ENCODE results near the gene PTPRB.
A peak's percentile ranks its signal among the peaks of the same experiment; 100 is the strongest.

Gene PTPRB

GRCh38 chr12:70637303-70638085 is at the start of gene PTPRB:
Gene PTPRB (minus strand): TSS chr12:70637429. CDS start chr12:70637395, 34 bp downstream.
- DNase-seq = no peak

GRCh38 chr12:70686907-70687306 is 49.7 kb upstream of the PTPRB start:
- no peak for DNase-seq

GRCh38 chr12:70686299-70686698 is 49.1 kb upstream of the PTPRB start:
- no peak for DNase-seq

- no peak for DNase-seq
These were observed 46.7 kb upstream of the PTPRB start for GRCh38 chr12:70683976-70684375.

DNA sequence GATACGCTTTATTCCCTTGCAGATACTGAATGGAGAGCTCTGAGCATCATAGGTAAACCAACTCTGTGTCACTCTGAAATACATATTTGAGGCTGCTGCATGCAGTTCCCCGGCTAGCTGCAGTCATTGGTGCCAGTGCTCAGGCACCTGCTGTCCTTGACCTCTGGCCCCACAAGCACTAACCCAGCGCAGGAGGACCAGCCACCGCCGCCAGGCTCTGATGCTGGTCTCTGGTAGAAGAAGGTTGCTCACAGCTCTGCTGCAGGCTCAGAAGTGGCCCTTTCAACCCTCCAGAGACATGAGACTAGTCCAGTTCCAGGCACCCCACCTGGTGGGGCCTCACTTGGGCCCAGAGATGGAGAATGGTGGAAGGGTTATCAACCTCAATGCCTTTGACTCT is 34.5 kb upstream of the PTPRB start:
- DNase-seq = no peak

DNA sequence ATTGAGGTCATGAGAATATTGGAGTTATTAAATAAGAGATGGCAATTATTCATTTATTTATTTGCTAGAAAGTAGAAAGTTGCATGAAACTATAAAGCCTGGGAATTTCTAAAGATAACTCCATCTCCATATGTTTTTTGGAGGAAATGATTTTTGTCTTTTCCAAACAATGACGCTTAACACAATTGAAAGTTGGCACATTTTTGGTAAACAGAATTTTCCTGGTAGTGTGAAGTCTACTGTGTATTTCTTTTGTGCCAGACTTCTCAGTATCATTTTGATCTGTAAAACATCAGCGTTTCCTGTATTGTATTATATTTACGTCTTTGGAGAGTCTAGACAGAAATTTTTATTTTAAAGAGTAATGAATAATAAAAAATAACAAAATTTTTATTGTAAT is 33.7 kb upstream of the PTPRB start:
- DNase-seq = no peak

- DNase-seq = no peak
These were observed 30.0 kb upstream of the PTPRB start for GRCh38 chr12:70667253-70667652.

DNA sequence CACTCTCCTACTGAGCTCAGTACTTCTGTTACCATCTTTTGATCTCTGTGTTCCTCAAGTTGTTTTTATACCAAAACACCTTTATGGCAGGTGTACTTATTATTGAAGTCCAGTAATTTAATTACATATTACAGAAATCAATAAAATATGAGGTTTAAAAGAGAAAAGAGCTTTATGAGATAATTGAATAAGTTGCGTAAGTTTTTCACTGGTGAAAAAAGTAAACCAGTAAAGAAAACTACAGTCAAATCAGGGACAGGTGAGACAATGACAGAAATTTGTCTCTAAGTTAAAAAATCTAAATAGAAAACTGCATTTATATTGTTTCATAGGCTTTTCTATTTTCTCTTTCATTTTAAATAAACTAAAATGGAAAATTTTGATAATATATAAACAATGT is 29.1 kb upstream of the PTPRB start:
- DNase-seq = no peak

DNA sequence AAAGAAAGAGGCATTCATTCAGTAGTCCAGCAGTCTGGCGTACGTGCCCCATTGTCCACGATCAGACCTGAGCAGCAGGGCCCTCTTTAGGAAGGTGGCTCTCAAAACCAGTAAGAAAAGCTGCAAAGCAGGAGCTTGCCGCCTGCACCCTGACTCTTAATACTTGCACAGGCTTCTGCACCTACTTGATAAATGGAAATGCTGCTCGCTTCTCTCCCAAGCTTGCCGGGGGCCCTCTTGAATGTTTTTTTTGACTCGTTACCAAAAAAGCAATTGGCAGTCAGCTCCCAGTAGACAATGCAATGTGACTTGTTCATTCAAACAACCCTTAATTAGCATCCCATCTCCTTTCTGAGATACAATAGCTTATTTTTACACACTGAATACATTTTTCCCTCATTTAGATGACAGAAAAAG is 27.2 kb upstream of the PTPRB start:
- peak in 39 of 56 donors; percentile 4 to 69 (median 24) for DNase-seq

DNA sequence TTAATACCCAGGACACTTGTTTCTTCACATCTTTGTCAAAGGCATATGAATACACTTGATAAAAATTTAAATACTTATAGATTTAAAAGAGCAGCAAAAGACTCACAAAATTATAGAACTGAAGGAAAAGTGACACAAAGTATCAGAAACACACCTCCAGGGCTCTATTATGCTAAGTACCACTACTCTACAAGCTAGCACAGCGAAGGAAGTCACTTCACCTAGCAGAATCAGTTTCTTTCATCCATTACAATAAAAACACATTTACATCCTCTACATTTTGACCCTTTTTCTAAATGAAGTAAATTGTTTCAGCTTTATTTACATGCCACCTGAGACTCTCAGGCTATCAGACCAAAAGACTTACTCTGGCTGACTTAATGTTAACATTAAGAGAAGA is 26.6 kb upstream of the PTPRB start:
- no peak for DNase-seq

GRCh38 chr12:70661466-70662161 is 24.4 kb upstream of the PTPRB start:
- DNase-seq = peak in 8 of 56 donors; percentile 1 to 28 (median 15)

DNA sequence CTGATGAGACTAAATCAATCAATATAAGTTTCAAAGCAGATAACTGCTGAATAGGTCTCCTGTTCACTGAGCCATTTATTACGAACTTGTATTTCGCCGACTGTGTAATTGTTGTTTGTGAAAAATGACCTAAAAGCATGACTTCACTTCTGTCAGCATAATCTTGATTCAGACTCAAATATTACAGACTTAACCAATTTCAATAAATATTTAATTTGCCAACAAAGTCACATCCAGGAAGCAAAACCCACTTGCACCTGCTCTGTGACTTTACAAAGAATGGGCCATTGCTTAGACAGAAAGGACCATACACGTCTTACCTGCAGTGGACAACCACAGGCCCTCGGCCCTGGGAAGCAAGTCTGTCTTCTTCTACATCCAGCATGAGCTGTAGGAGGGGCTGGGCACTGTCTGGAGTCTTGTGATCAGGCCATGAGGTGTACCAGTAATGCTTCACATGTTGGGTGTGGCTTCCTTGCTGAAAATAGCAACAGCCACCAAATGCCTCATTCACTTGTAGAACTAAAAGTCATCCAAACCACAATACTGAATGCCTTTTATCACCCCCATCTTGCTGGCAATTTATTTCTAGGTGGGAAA is 23.5 kb upstream of the PTPRB start:
- DNase-seq = no peak

DNA sequence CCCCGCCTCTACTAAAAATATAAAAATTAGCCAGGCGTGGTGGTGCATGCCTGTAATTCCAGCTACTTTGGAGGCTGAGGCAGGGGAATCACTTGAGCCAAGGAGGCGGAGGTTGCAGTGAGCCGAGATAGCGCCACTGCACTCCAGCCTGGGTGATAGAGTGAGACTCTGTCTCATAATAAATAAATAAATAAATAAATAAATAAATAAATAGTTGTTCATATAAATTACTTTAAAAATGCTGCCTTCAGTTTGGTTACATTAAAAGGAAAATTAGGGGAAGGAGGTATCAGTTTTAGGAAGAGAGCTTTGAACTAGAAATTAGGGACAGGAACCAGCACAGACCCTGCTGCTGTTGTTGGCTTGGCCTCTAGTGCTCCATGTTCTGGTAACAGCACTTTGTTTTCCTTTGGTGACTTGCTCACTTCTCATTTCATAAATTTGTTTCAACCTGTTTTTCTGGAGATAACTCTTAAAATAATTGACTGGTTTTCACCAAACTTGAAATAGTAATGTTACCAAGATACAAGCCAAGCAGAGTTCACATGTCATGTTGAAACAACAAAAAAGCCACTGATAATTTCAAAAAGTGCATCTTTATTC is 22.9 kb upstream of the PTPRB start:
- DNase-seq = no peak

GRCh38 chr12:70659077-70659606 is 21.9 kb upstream of the PTPRB start:
- no peak for DNase-seq

DNA sequence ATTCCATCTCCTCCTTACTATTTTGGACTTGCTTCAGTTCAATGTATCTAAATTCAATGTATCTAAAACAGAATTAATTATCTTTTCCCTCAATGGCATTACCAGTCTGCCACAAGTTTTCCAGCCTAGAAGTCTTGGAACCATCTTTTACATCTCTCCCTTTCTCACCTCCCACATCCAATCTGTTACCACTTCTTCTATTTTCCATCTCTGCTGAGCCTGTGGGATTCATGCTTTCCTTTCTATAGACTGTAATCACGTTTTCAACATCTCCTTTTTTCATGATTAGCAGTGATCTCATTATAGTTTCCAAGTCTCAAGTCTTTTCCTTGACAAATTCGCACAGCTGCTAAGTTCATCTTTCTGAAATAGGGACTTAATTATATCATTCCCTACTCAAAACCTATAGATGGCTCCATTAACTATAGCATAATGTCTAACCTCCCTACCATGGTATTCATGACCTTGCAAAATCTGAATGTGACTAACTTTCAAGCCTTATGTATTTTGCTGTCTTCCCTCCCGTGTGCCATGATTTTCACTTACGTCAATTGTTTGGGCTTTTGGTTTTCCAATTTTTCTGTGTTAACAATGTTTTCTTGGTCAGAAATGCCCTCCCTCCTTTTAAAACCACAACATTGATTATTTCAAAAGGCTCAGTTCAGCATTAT is 20.5 kb upstream of the PTPRB start:
- no peak for DNase-seq

- DNase-seq = no peak
These were observed 15.2 kb upstream of the PTPRB start for GRCh38 chr12:70652451-70652850.

GRCh38 chr12:70648831-70649230 is 11.6 kb upstream of the PTPRB start:
- no peak for DNase-seq

- no peak for DNase-seq
These were observed 11.0 kb upstream of the PTPRB start for GRCh38 chr12:70648191-70648590.

- DNase-seq = no peak
These were observed 9.6 kb upstream of the PTPRB start for GRCh38 chr12:70646850-70647249.

DNA sequence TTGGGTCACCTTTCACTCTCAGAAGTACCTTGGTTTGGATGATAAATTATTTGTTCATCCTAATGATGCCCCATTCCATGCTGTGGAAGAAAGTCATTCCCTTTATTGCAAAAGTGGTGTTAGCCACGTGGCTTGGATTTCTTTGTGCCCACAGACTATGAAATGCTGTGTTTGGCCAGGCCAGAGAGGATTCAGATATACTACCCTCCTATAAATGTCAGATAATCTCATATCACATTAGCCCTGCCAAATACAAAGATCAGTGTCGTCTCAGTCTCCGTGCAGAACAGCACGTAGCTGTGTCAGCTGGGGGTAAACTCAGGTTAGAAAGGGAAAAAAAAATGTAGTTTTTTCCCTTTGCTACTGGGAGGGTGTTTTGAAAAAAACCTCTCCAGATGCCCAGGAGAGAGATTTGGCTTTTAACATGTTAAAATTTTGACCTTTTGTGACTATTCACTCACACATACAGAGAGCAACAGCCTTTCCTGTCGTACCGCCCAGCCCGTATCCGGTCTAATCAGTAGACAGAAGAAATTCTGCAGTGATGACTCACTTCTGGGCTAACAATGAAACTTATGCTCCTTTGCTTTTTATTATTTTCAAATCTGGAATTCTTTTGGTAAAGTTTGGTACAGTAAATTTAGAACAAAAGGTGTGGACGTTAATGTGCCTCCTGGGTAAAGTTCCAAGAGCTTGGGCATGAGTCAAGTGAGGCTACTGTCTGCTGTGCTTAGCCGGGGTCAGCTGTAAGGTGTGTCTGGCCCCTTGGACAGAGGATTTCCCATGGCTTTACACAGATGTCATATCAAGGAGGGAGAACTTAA is 8.5 kb upstream of the PTPRB start:
- no peak for DNase-seq

All from nucleus accumbens (tissue), 56 donors.